Uterus (tissue), 4 donors: ENCODE results near the gene RNF34. TPM values are rescaled to one million over a fixed set of nuclear protein-coding genes. Genes with fewer than 3 reads are reported as not detected.

ENCODE experiments used
- DNase-seq, 2 donors: peaks; one replicate each; pipeline ENCODE4 v3.0.0-alpha.2; 2019 to 2020
- H3K27ac ChIP-seq, 2 donors: fragments of 200-600 bp; sonication (generic); 1 replicate in 1 of 2; 2 replicates in 1 of 2; pipeline ENCODE4 v1.5.1; 2016 to 2018
- H3K27me3 ChIP-seq, 2 donors: fragments of 200-600 bp; sonication (generic); one replicate each; pipeline ENCODE4 v1.5.1; 2018 to 2019; ENCODE audit warnings: control low read depth in 1 of 2
- H3K36me3 ChIP-seq, 2 donors: fragments of 200-600 bp; sonication (generic); one replicate each; pipeline ENCODE4 v1.5.1; 2019; ENCODE audit warnings: control low read depth in 1 of 2
- H3K4me1 ChIP-seq, 2 donors: fragments of 200-600 bp; sonication (generic); one replicate each; pipeline ENCODE4 v1.5.1; 2018 to 2019; ENCODE audit warnings: control low read depth in 1 of 2
- H3K4me3 ChIP-seq, 2 donors: fragments of 200-600 bp; sonication (generic); 1 replicate in 1 of 2; 2 replicates in 1 of 2; pipeline ENCODE4 v1.5.1; 2018 to 2019; ENCODE audit warnings: mild to moderate bottlenecking in 1 of 2
- H3K9me3 ChIP-seq, 2 donors: fragments of 200-600 bp; sonication (generic); one replicate each; pipeline ENCODE4 v1.5.1; 2019; ENCODE audit warnings: control low read depth in 1 of 2
- CTCF ChIP-seq, 4 experiments: fragments of 200-600 bp in 2 of 4; fragments of 450-650 bp in 2 of 4; sonication (generic) in 2 of 4; IDR thresholded peaks; one replicate each; pipeline ENCODE4 v1.5.1; 2016 to 2019; ENCODE audit warnings: antibody characterized with exemption in 4 of 4, mild to moderate bottlenecking in 2 of 4, moderate library complexity in 1 of 4
- POLR2A ChIP-seq, 2 donors: fragments of 450-650 bp; IDR thresholded peaks; one replicate each; pipeline ENCODE4 v1.6.1; 2016; ENCODE audit warnings: antibody characterized with exemption in 2 of 2, mild to moderate bottlenecking in 1 of 2, moderate library complexity in 1 of 2
- intact Hi-C: fragments of 100-400 bp; cut with DNase I; formaldehyde crosslinking; loops from one replicate; pipeline ENCODE4 v1.15.1; 2023; ENCODE audit warnings: low total_unique reads
- total RNA-seq, 4 donors: library from RNA; depleted of rRNA in 3 of 4; stranded (reverse); fragments of >200 nt in 3 of 4; gene quantifications; one replicate each; pipeline versions ENCODE4 v1.1.0 to v1.2.4, GENCODE V29; 2014 to 2023
- donor health status: DM: yes; HTN: yes; CAD: no.

The RNF34 gene
- total RNA-seq, 4 donors from 2014 or later, result 23.5 to 74.9 (median 34.1) TPM

- no peaks in the 10 kb centered on the region for H3K4me1 ChIP-seq
- H3K27ac ChIP-seq, result peak overlapping the region; percentile 18 to 54
- H3K4me3 ChIP-seq, result no peak overlapping the region
- intact Hi-C loops, result no loop called here
- TF ChIP-seq POLR2A (IDR thresholded peaks at IDR 0.05), result no peak
- no peak for TF ChIP-seq CTCF (IDR thresholded peaks at IDR 0.05)
- no peaks in the 10 kb centered on the region for H3K9me3 ChIP-seq
- DNase-seq, result peak; percentile 27 to 37
- H3K36me3 ChIP-seq, result no peaks in the 10 kb centered on the region
- H3K27me3 ChIP-seq, result no peaks in the 10 kb centered on the region
Observed at GRCh38 chr12:121391619-121392324, 8.1 kb upstream of the RNF34 start.

GRCh38 chr12:121392325-121392716 is 7.6 kb upstream of the RNF34 start:
- Histone ChIP-seq H3K27ac (peak overlapping the region in 1 of 2 donors; percentile 18), H3K27me3 (no peaks in the 10 kb centered on the region), H3K36me3 (no peaks in the 10 kb centered on the region), H3K4me1 (no peaks in the 10 kb centered on the region), H3K9me3 (no peaks in the 10 kb centered on the region), H3K4me3 (no peak overlapping the region)
- DNase-seq, result no peak
- TF ChIP-seq CTCF (IDR thresholded peaks at IDR 0.05) (no peak), POLR2A (IDR thresholded peaks at IDR 0.05) (no peak)
- intact Hi-C loops, result no loop called here

DNA sequence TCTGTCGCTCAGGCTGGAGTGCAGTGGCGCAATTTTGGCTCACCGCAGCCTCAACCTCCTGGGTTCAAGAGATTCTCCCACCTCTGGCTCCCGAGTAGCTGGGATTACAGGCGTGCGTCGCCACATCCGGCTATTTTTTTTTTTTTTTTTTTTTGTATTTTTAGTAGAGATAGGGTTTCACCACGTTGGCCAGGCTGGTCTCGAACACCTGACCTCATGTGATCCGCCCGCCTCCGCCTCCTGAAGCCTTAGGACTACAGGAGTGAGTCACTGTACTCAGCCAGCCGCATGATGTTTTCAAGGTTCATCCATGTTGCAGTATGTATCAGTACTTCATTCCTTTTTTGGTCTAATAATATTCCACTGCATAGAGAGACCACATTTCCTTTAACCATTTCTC is 2.4 kb upstream of the RNF34 start:
- H3K27ac ChIP-seq, result no peak overlapping the region
- H3K27me3 ChIP-seq, result no peaks in the 10 kb centered on the region
- no peak overlapping the region for H3K4me3 ChIP-seq
- intact Hi-C loops, result no loop called here
- no peaks in the 10 kb centered on the region for H3K9me3 ChIP-seq
- TF ChIP-seq CTCF (IDR thresholded peaks at IDR 0.05) (no peak), POLR2A (IDR thresholded peaks at IDR 0.05) (no peak)
- no peak for DNase-seq
- H3K4me1 ChIP-seq, result no peaks in the 10 kb centered on the region
- H3K36me3 ChIP-seq, result no peaks in the 10 kb centered on the region

GRCh38 chr12:121398355-121398754 is 1.6 kb upstream of the RNF34 start:
- H3K4me1 ChIP-seq, result no peaks in the 10 kb centered on the region
- H3K9me3 ChIP-seq, result no peaks in the 10 kb centered on the region
- intact Hi-C loops, result no loop called here
- no peaks in the 10 kb centered on the region for H3K27me3 ChIP-seq
- TF ChIP-seq POLR2A (IDR thresholded peaks at IDR 0.05) (no peak), CTCF (IDR thresholded peaks at IDR 0.05) (no peak)
- H3K36me3 ChIP-seq, result no peaks in the 10 kb centered on the region
- no peak for DNase-seq
- H3K4me3 ChIP-seq, result no peak overlapping the region
- H3K27ac ChIP-seq, result no peak overlapping the region

GRCh38 chr12:121400332-121401139 is 618 bp downstream of the RNF34 start:
- no peaks in the 10 kb centered on the region for H3K4me1 ChIP-seq
- intact Hi-C loops, result no loop called here
- peak in 1 of 2 donors; percentile 33 for DNase-seq

More at GRCh38 chr12:121400332-121401139, 618 bp downstream of the RNF34 start:
- TF ChIP-seq CTCF (IDR thresholded peaks at IDR 0.05), result peak in 1 of 4 experiments; percentile 8
- TF ChIP-seq POLR2A (IDR thresholded peaks at IDR 0.05), result no peak
- Histone ChIP-seq H3K36me3 (no peaks in the 10 kb centered on the region), H3K27ac (peak overlapping the region; percentile 76 to 92), H3K4me3 (peak overlapping the region; percentile 76 to 93), H3K9me3 (no peaks in the 10 kb centered on the region), H3K27me3 (no peaks in the 10 kb centered on the region)
